Mucosa of rectum (tissue), 2 donors: ENCODE results near the gene ACTA2.
A peak's percentile ranks its signal among the peaks of the same experiment; 100 is the strongest.

Experiments
- H3K27ac ChIP-seq, 2 donors: one replicate each; pipeline ENCODE4 v1.7.0; 2013; ENCODE audit warnings: inconsistent platforms in 2 of 2, low read depth in 2 of 2, low read length in 2 of 2
- H3K27me3 ChIP-seq, 2 donors: one replicate each; pipeline ENCODE4 v1.7.0; 2013; ENCODE audit warnings: low read length in 2 of 2; ENCODE audit not compliant: control insufficient read depth in 2 of 2, insufficient read depth in 2 of 2
- H3K36me3 ChIP-seq, 2 donors: one replicate each; pipeline ENCODE4 v1.7.0; 2013; ENCODE audit warnings: low read length in 2 of 2; ENCODE audit not compliant: control insufficient read depth in 2 of 2, insufficient read depth in 2 of 2
- H3K4me1 ChIP-seq, 2 donors: one replicate each; pipeline ENCODE4 v1.7.0; 2013; ENCODE audit warnings: low read length in 2 of 2, mild to moderate bottlenecking in 1 of 2; ENCODE audit not compliant: control insufficient read depth in 2 of 2, insufficient read depth in 2 of 2
- H3K4me3 ChIP-seq, 2 donors: one replicate each; pipeline ENCODE4 v1.7.0; 2013; ENCODE audit warnings: low read length in 2 of 2
- H3K9ac ChIP-seq, 2 donors: one replicate each; pipeline ENCODE4 v1.7.0; 2013; ENCODE audit warnings: low read length in 2 of 2, low read depth in 1 of 2, mild to moderate bottlenecking in 1 of 2
- H3K9me3 ChIP-seq, 2 donors: one replicate each; pipeline ENCODE4 v1.7.0; 2013; ENCODE audit warnings: low read length in 2 of 2; ENCODE audit not compliant: control insufficient read depth in 2 of 2
- donor health status: healthy.
- donor health status: Normal muscosa, but diverticular disease.

ACTA2 gene

GRCh38 chr10:88915781-88916180, 36.8 kb downstream of the ACTA2 start:
- Histone ChIP-seq H3K4me1 (no peaks in the 10 kb centered on the region), H3K27ac (no peak overlapping the region)

GRCh38 chr10:88913788-88914187, 38.8 kb downstream of the ACTA2 start:
- Histone ChIP-seq H3K36me3 (peaks cover 9 to 35% of the 10 kb centered on the region in 2 donors), H3K4me3 (no peak overlapping the region), H3K4me1 (no peaks in the 10 kb centered on the region), H3K9ac (no peak overlapping the region), H3K27me3 (no peaks in the 10 kb centered on the region), H3K9me3 (no peaks in the 10 kb centered on the region), H3K27ac (no peak overlapping the region)

More at GRCh38 chr10:88915781-88916180, 36.8 kb downstream of the ACTA2 start:
- Histone ChIP-seq H3K9me3 (no peaks in the 10 kb centered on the region), H3K36me3 (peaks cover 7 to 34% of the 10 kb centered on the region in 2 donors), H3K4me3 (no peak overlapping the region), H3K9ac (no peak overlapping the region), H3K27me3 (no peaks in the 10 kb centered on the region)

GRCh38 chr10:88913127-88913526, 39.4 kb downstream of the ACTA2 start:
- Histone ChIP-seq H3K4me1 (no peaks in the 10 kb centered on the region), H3K36me3 (peaks cover 16 to 34% of the 10 kb centered on the region in 2 donors), H3K9me3 (no peaks in the 10 kb centered on the region), H3K27me3 (no peaks in the 10 kb centered on the region), H3K4me3 (no peak overlapping the region), H3K27ac (peak overlapping the region; percentile 18 to 26), H3K9ac (no peak overlapping the region)

- H3K4me1 ChIP-seq = no peaks in the 10 kb centered on the region
- H3K27me3 ChIP-seq = no peaks in the 10 kb centered on the region
- H3K36me3 ChIP-seq = peaks cover 17 to 30% of the 10 kb centered on the region in 2 donors
- H3K9ac ChIP-seq = no peak overlapping the region
- no peak overlapping the region for H3K27ac ChIP-seq
- no peak overlapping the region for H3K4me3 ChIP-seq
- no peaks in the 10 kb centered on the region for H3K9me3 ChIP-seq
Measured at GRCh38 chr10:88911851-88912250, 40.7 kb downstream of the ACTA2 start.

GRCh38 chr10:88911116-88911515, 41.5 kb downstream of the ACTA2 start:
- Histone ChIP-seq H3K4me1 (no peaks in the 10 kb centered on the region), H3K36me3 (peaks cover 22 to 33% of the 10 kb centered on the region in 2 donors), H3K9ac (no peak overlapping the region), H3K9me3 (no peaks in the 10 kb centered on the region), H3K27ac (no peak overlapping the region), H3K4me3 (no peak overlapping the region), H3K27me3 (no peaks in the 10 kb centered on the region)

GRCh38 chr10:88908194-88908593, 44.4 kb downstream of the ACTA2 start:
- H3K36me3 ChIP-seq = peaks cover 18 to 34% of the 10 kb centered on the region in 2 donors
- no peak overlapping the region for H3K27ac ChIP-seq
- peaks cover 10 to 13% of the 10 kb centered on the region in 2 donors for H3K4me1 ChIP-seq
- no peaks in the 10 kb centered on the region for H3K9me3 ChIP-seq
- H3K4me3 ChIP-seq = no peak overlapping the region
- H3K27me3 ChIP-seq = no peaks in the 10 kb centered on the region
- H3K9ac ChIP-seq = no peak overlapping the region

GRCh38 chr10:88906921-88907320, 45.7 kb downstream of the ACTA2 start:
- Histone ChIP-seq H3K4me3 (no peak overlapping the region), H3K9me3 (no peaks in the 10 kb centered on the region), H3K4me1 (peaks cover 19 to 22% of the 10 kb centered on the region in 2 donors), H3K36me3 (peaks cover 18 to 37% of the 10 kb centered on the region in 2 donors), H3K27me3 (no peaks in the 10 kb centered on the region), H3K9ac (no peak overlapping the region), H3K27ac (no peak overlapping the region)

- no peaks in the 10 kb centered on the region for H3K9me3 ChIP-seq
- H3K4me3 ChIP-seq = peak overlapping the region in 1 of 2 donors; percentile 15
- peaks cover 34 to 38% of the 10 kb centered on the region in 2 donors for H3K4me1 ChIP-seq
- H3K36me3 ChIP-seq = peaks cover 20 to 25% of the 10 kb centered on the region in 2 donors
- no peaks in the 10 kb centered on the region for H3K27me3 ChIP-seq
- H3K9ac ChIP-seq = no peak overlapping the region
- H3K27ac ChIP-seq = peak overlapping the region; percentile 78 to 80
Measured at GRCh38 chr10:88903715-88904114, 48.9 kb downstream of the ACTA2 start.

GRCh38 chr10:88901984-88902789, 50.4 kb downstream of the ACTA2 start:
- Histone ChIP-seq H3K4me3 (no peak overlapping the region), H3K27ac (peak overlapping the region; percentile 72 to 75), H3K4me1 (peaks cover 47 to 51% of the 10 kb centered on the region in 2 donors), H3K27me3 (no peaks in the 10 kb centered on the region), H3K9ac (no peak overlapping the region), H3K36me3 (peaks cover 11 to 18% of the 10 kb centered on the region in 2 donors), H3K9me3 (no peaks in the 10 kb centered on the region)

GRCh38 chr10:88901206-88901983, 51.2 kb downstream of the ACTA2 start:
- H3K4me3 ChIP-seq = no peak overlapping the region
- H3K27ac ChIP-seq = peak overlapping the region; percentile 72 to 75
- H3K4me1 ChIP-seq = peaks cover 55 to 59% of the 10 kb centered on the region in 2 donors
- H3K27me3 ChIP-seq = no peaks in the 10 kb centered on the region
- no peak overlapping the region for H3K9ac ChIP-seq
- peaks cover 5 to 13% of the 10 kb centered on the region in 2 donors for H3K36me3 ChIP-seq
- H3K9me3 ChIP-seq = no peaks in the 10 kb centered on the region
